H7 (cell line): ENCODE data around the gene PLVAP. TPM values are rescaled to one million over a fixed set of nuclear protein-coding genes. Genes with fewer than 3 reads are reported as not detected.
A peak's percentile ranks its signal among the peaks of the same experiment; 100 is the strongest.

Experiments
- DNase-seq: peaks from one replicate; pipeline ENCODE4 v3.0.0; 2012
- H3K27me3 ChIP-seq: 2 replicates; pipeline ENCODE4 v1.6.0; 2011; ENCODE audit warnings: mild to moderate bottlenecking, low read length; ENCODE audit not compliant: control insufficient read depth, insufficient read depth
- H3K36me3 ChIP-seq: replicated peaks from 2 replicates; pipeline ENCODE4 v1.5.1; 2011; ENCODE audit warnings: low read length; ENCODE audit not compliant: control insufficient read depth, insufficient read depth
- H3K4me3 ChIP-seq: 2 replicates; pipeline ENCODE4 v1.5.1; 2011; ENCODE audit warnings: low read depth, mild to moderate bottlenecking, control low read depth, low read length, moderate library complexity; ENCODE audit not compliant: insufficient read depth
- total RNA-seq: library from RNA; depleted of rRNA; stranded (reverse); fragments of >200 nt; shearing (Covaris generic); gene quantifications from 2 replicates; pipeline ENCODE4 v1.2.3, GENCODE V29; 2014

Gene PLVAP
- total RNA-seq, 1 experiment from 2014 or later = not detected

GRCh38 chr19:17353386-17353785 lies 23.8 kb downstream of the PLVAP start:
- H3K4me3 ChIP-seq = no peak overlapping the region
- H3K36me3 ChIP-seq = no peaks in the 10 kb centered on the region
- no peak for DNase-seq
- no peaks in the 10 kb centered on the region for H3K27me3 ChIP-seq

DNA sequence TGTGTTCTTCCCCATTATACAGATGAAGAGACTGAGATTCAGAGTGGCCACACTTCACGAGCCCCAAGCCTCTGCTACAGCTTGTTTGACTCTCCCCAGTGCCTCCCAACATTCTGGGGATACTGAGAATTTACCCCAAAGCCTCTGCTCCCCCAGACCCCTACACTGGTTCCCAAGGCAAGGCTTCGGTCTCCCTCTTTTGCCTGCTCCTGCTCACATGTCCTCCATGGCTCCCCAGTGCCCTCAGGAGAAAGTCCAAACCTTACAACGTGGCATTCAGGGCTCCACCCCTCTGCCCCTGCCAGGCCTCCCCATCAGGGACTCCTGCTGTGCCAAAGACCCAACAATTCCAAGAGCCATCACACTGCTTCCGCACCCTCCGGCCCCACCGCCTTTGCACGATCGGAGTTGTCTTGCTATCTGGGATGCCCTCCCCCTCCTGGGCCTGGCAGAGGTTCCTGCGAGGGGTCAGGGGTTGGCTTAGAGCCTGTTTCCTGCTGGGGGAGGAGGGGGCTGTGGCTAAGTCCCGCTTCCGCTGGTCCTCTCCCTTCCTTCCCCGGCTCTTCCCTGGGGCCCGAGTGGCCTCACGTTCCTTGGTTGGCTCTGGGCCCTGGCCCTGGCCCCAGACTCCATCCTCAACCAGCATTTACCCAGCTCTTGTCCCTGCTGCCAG lies 24.4 kb downstream of the PLVAP start:
- Histone ChIP-seq H3K27me3 (no peaks in the 10 kb centered on the region), H3K4me3 (no peak overlapping the region), H3K36me3 (no peaks in the 10 kb centered on the region)
- peak; percentile 64 for DNase-seq

GRCh38 chr19:17351815-17352435 lies 25.2 kb downstream of the PLVAP start:
- peak; percentile 48 for DNase-seq
- Histone ChIP-seq H3K4me3 (no peak overlapping the region), H3K27me3 (no peaks in the 10 kb centered on the region), H3K36me3 (no peaks in the 10 kb centered on the region)

DNA sequence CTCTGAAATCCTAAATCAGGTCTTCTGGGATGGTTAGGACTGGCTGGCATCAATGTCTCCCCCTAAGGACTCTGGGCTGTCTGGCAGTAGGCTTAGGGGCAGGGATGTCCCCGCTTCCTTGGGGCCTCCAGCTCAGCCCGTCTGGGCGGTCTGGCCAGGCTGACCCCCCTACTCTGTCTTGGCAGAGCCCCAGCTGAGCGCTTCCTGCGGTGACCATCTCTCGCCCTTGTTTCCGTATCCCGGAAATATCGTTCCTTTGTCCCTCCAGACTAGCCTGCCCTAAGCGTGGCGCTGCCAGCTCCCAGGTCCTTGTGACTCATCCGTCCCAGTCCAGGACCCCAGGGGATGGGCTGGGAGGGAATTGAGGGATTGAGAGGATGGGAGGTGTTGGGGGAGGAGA lies 28.4 kb downstream of the PLVAP start:
- no peak overlapping the region for H3K4me3 ChIP-seq
- DNase-seq = peak; percentile 85

GRCh38 chr19:17347877-17348276 lies 29.3 kb downstream of the PLVAP start:
- Histone ChIP-seq H3K4me3 (no peak overlapping the region), H3K36me3 (no peaks in the 10 kb centered on the region), H3K27me3 (no peaks in the 10 kb centered on the region)
- DNase-seq = no peak

More for the DNA sequence above, 28.4 kb downstream of the PLVAP start:
- Histone ChIP-seq H3K36me3 (no peaks in the 10 kb centered on the region), H3K27me3 (no peaks in the 10 kb centered on the region)

- H3K36me3 ChIP-seq = no peaks in the 10 kb centered on the region
- no peak overlapping the region for H3K4me3 ChIP-seq
- H3K27me3 ChIP-seq = no peaks in the 10 kb centered on the region
- DNase-seq = peak; percentile 39
Measured at GRCh38 chr19:17347361-17347760, 29.8 kb downstream of the PLVAP start.

GRCh38 chr19:17346109-17346671 lies 31.0 kb downstream of the PLVAP start:
- no peaks in the 10 kb centered on the region for H3K27me3 ChIP-seq
- no peak overlapping the region for H3K4me3 ChIP-seq
- peak; percentile 96 for DNase-seq
- peaks cover 4% of the 10 kb centered on the region for H3K36me3 ChIP-seq

- H3K4me3 ChIP-seq = no peak overlapping the region
- DNase-seq = no peak
- no peaks in the 10 kb centered on the region for H3K27me3 ChIP-seq
- peaks cover 4% of the 10 kb centered on the region for H3K36me3 ChIP-seq
Measured at GRCh38 chr19:17341845-17342244, 35.3 kb downstream of the PLVAP start.

DNA sequence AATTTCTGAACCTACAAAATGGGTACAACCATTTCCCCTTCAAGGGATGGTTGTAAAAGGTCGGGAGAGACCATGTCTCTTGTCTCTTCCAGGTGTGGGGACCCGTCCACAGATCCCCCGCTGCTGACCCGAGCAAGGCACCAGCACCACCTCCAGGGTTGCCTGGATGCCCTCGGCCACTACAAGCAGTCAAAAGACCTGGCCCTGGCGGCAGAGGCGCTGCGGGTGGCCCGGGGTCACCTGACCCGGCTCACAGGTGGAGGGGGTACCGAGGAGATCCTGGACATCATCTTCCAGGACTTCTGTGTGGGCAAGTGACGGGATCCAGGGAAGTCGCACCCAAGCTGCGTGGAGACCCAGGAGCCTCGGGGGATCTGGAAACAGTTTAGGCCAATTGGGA lies 35.8 kb downstream of the PLVAP start:
- Histone ChIP-seq H3K27me3 (no peaks in the 10 kb centered on the region), H3K4me3 (no peak overlapping the region), H3K36me3 (peaks cover 4% of the 10 kb centered on the region)
- peak; percentile 38 for DNase-seq

- Histone ChIP-seq H3K4me3 (no peak overlapping the region), H3K27me3 (no peaks in the 10 kb centered on the region), H3K36me3 (peaks cover 4% of the 10 kb centered on the region)
- no peak for DNase-seq
Measured at GRCh38 chr19:17340871-17341357, 36.2 kb downstream of the PLVAP start.

DNA sequence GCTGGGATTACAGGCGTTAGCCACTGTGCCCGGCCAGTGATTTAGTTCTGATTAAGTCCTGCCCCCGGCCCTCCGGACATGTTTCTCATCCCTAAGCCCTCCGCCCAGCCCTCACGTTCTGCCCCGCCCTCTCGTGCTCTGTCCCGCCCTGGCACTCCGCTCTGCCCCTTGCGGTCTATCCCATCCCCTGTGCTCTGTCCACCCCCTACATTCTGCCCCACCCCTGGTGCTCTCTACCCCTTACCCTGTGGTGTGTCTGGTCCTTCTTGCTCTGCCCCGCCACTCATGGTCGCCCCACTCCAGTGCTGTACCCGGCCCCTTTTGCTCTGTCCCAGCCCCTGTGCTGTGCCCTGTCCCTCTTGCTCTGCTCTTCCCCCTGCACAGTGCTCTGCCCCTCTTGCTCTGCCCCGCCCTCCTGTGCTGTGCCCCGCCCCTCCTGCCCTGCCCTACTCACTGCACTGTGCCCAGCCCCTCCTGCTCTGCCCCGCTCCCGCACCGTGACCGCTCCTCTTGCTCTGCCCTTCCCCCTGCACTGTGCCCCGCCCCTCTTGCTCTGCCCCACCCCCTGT lies 36.8 kb downstream of the PLVAP start:
- peaks cover 4% of the 10 kb centered on the region for H3K36me3 ChIP-seq
- peak; percentile 91 for DNase-seq
- no peak overlapping the region for H3K4me3 ChIP-seq
- H3K27me3 ChIP-seq = no peaks in the 10 kb centered on the region

- DNase-seq = peak; percentile 90
- H3K36me3 ChIP-seq = peaks cover 4% of the 10 kb centered on the region
- H3K4me3 ChIP-seq = no peak overlapping the region
- H3K27me3 ChIP-seq = no peaks in the 10 kb centered on the region
Measured at GRCh38 chr19:17339088-17339741, 37.9 kb downstream of the PLVAP start.

DNA sequence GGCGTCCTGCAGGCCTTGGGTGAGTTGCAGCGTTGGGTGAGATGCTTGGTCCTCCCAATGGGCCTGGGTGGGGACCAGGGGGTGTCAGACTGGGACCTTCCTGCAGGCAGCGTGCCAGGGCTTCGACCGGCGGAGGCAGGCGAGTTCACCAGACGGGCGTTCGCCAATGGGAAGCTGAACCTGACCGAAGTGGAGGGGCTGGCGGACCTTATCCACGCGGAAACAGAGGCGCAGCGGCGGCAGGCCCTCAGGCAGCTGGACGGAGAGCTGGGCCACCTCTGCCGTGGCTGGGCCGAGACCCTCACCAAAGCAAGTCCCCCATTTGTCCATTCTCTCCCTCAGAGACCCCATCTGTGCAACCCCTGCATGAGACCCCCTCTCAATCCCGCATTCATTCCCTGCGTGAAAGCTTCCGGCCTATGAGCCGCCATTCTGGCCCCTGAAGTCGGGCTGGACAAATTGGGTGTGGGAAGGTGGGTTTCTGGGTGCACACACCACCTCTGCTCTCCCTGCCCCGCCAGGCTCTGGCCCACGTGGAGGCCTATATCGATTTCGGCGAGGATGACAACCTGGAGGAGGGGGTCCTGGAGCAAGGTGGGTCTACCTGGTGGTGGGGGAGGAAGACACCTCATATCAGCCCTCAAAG lies 38.6 kb downstream of the PLVAP start:
- Histone ChIP-seq H3K27me3 (no peaks in the 10 kb centered on the region), H3K4me3 (peak overlapping the region; percentile 93), H3K36me3 (peaks cover 4% of the 10 kb centered on the region)
- no peak for DNase-seq
